ENCODE results near the gene PDZD2.

- no peak for TF ChIP-seq EZH2 (IDR thresholded peaks at IDR 0.05; ENCODE audit: borderline replicate concordance, insufficient read depth, low read length, poor library complexity, severe bottlenecking)
- no peak for TF ChIP-seq CTCF (IDR thresholded peaks at IDR 0.05; ENCODE audit: poor library complexity, severe bottlenecking)
- no peak for TF ChIP-seq EP300 (conservative IDR thresholded peaks at IDR 0.05; ENCODE audit: poor library complexity, severe bottlenecking)
- no peak for TF ChIP-seq MXI1 (conservative IDR thresholded peaks at IDR 0.05; ENCODE audit: poor library complexity, severe bottlenecking)
- TF ChIP-seq POLR2AphosphoS5 (IDR thresholded peaks at IDR 0.05): no peak
- TF ChIP-seq REST (IDR thresholded peaks at IDR 0.05; ENCODE audit: borderline replicate concordance): no peak
- no peak for TF ChIP-seq SMC3 (conservative IDR thresholded peaks at IDR 0.05; ENCODE audit: poor library complexity)
- TF ChIP-seq TAF1 (IDR thresholded peaks at IDR 0.05; ENCODE audit: low read depth): no peak
These were observed 132.6 kb downstream of the PDZD2 start for GRCh38 chr5:31771500-31771899.
